ENCODE results near the gene PHACTR2.
"Not testable (repeated sequence)": the region's sequence is repeated elsewhere in the genome, so short reads cannot be mapped to it uniquely, and the experiment has no call there.

The PHACTR2 gene

GRCh38 chr6:143792402-143793279 lies 114.9 kb downstream of the PHACTR2 start:
- Histone ChIP-seq H3K27ac (no peak overlapping the region), H3K4me2 (no peak overlapping the region), H3K4me1 (ENCODE audit: low read depth, poor library complexity, severe bottlenecking) (no peaks in the 10 kb centered on the region), H3K36me3 (ENCODE audit: insufficient read depth) (no peaks in the 10 kb centered on the region), H2AFZ (ENCODE audit: low read depth) (no peak overlapping the region), H4K20me1 (ENCODE audit: insufficient read depth) (no peaks in the 10 kb centered on the region), H3K4me3 (IDR thresholded peaks at IDR 0.05; ENCODE audit: insufficient read depth, low read depth, low read length) (no peak overlapping the region), H3K9ac (no peak overlapping the region), H3K27me3 (ENCODE audit: insufficient read depth, low read depth) (no peaks in the 10 kb centered on the region), H3K79me2 (ENCODE audit: insufficient read depth, low read depth) (no peaks in the 10 kb centered on the region)
- no peak for TF ChIP-seq CTCF (conservative IDR thresholded peaks at IDR 0.05; ENCODE audit: low read depth, low read length)

GRCh38 chr6:143793280-143793619 lies 115.5 kb downstream of the PHACTR2 start:
- H3K36me3 ChIP-seq (ENCODE audit: insufficient read depth): no peaks in the 10 kb centered on the region
- no peak for TF ChIP-seq CTCF (conservative IDR thresholded peaks at IDR 0.05; ENCODE audit: low read depth, low read length)
- no peak overlapping the region for H3K27ac ChIP-seq
- no peaks in the 10 kb centered on the region for H3K27me3 ChIP-seq (ENCODE audit: insufficient read depth, low read depth)
- H4K20me1 ChIP-seq (ENCODE audit: insufficient read depth): no peaks in the 10 kb centered on the region
- H3K4me3 ChIP-seq (IDR thresholded peaks at IDR 0.05; ENCODE audit: insufficient read depth, low read depth, low read length): no peak overlapping the region
- H3K79me2 ChIP-seq (ENCODE audit: insufficient read depth, low read depth): no peaks in the 10 kb centered on the region
- H3K4me2 ChIP-seq: no peak overlapping the region
- no peak overlapping the region for H2AFZ ChIP-seq (ENCODE audit: low read depth)
- H3K9ac ChIP-seq: no peak overlapping the region
- H3K4me1 ChIP-seq (ENCODE audit: low read depth, poor library complexity, severe bottlenecking): no peaks in the 10 kb centered on the region

- not testable (repeated sequence) for H3K4me1 ChIP-seq (ENCODE audit: low read depth, poor library complexity, severe bottlenecking); H4K20me1 ChIP-seq (ENCODE audit: insufficient read depth); H3K79me2 ChIP-seq (ENCODE audit: insufficient read depth, low read depth); H3K9ac ChIP-seq; H3K36me3 ChIP-seq (ENCODE audit: insufficient read depth); H3K27ac ChIP-seq; H2AFZ ChIP-seq (ENCODE audit: low read depth); H3K27me3 ChIP-seq (ENCODE audit: insufficient read depth, low read depth); H3K4me2 ChIP-seq; H3K4me3 ChIP-seq (IDR thresholded peaks at IDR 0.05; ENCODE audit: insufficient read depth, low read depth, low read length)
These were observed 118.8 kb downstream of the PHACTR2 start for GRCh38 chr6:143796551-143796950.

GRCh38 chr6:143798487-143798886 lies 120.7 kb downstream of the PHACTR2 start:
- not testable (repeated sequence) for H3K27ac ChIP-seq; H3K9ac ChIP-seq; H4K20me1 ChIP-seq (ENCODE audit: insufficient read depth); H3K36me3 ChIP-seq (ENCODE audit: insufficient read depth); H3K4me2 ChIP-seq; H3K27me3 ChIP-seq (ENCODE audit: insufficient read depth, low read depth); H3K4me3 ChIP-seq (IDR thresholded peaks at IDR 0.05; ENCODE audit: insufficient read depth, low read depth, low read length); H2AFZ ChIP-seq (ENCODE audit: low read depth); H3K4me1 ChIP-seq (ENCODE audit: low read depth, poor library complexity, severe bottlenecking); H3K79me2 ChIP-seq (ENCODE audit: insufficient read depth, low read depth)

- Histone ChIP-seq H3K9ac (no peak overlapping the region), H3K79me2 (ENCODE audit: insufficient read depth, low read depth) (no peaks in the 10 kb centered on the region), H2AFZ (ENCODE audit: low read depth) (no peak overlapping the region), H3K27me3 (ENCODE audit: insufficient read depth, low read depth) (no peaks in the 10 kb centered on the region), H3K27ac (no peak overlapping the region), H3K4me2 (no peak overlapping the region), H4K20me1 (ENCODE audit: insufficient read depth) (no peaks in the 10 kb centered on the region), H3K4me3 (IDR thresholded peaks at IDR 0.05; ENCODE audit: insufficient read depth, low read depth, low read length) (no peak overlapping the region), H3K36me3 (ENCODE audit: insufficient read depth) (no peaks in the 10 kb centered on the region), H3K4me1 (ENCODE audit: low read depth, poor library complexity, severe bottlenecking) (no peaks in the 10 kb centered on the region)
- no peak for TF ChIP-seq CTCF (conservative IDR thresholded peaks at IDR 0.05; ENCODE audit: low read depth, low read length)
These were observed 125.2 kb downstream of the PHACTR2 start for GRCh38 chr6:143802833-143803565.

Measured in KMS-11 (cell line).